NK-92 (cell line): ENCODE results near the gene MAPK11.

Experiments
- DNase-seq: peaks from one replicate; lab custom pipeline; 2025; ENCODE audit not compliant: unreplicated experiment; lab: John Stamatoyannopoulos, UW

The MAPK11 gene

GRCh38 chr22:50262973-50263617 lies 7.1 kb downstream of the MAPK11 start:
- DNase-seq = no peak

GRCh38 chr22:50262460-50262911 lies 7.7 kb downstream of the MAPK11 start:
- DNase-seq = no peak

GRCh38 chr22:50261615-50262459 lies 8.3 kb downstream of the MAPK11 start, which contains the start of gene MAPK12:
Gene MAPK12 (minus strand): TSS chr22:50261683. CDS start chr22:50261509, 174 bp downstream.
- no peak for DNase-seq

GRCh38 chr22:50260801-50261614 lies 9.2 kb downstream of the MAPK11 start:
- no peak for DNase-seq

- no peak for DNase-seq
Measured at GRCh38 chr22:50260434-50260800, 9.8 kb downstream of the MAPK11 start.

GRCh38 chr22:50259302-50259701 lies 10.9 kb downstream of the MAPK11 start:
- DNase-seq = no peak

GRCh38 chr22:50258361-50259292 lies 11.6 kb downstream of the MAPK11 start:
- DNase-seq = no peak

- DNase-seq = no peak
Measured at GRCh38 chr22:50257451-50258360, 12.5 kb downstream of the MAPK11 start.

GRCh38 chr22:50257041-50257440 lies 13.1 kb downstream of the MAPK11 start:
- no peak for DNase-seq

GRCh38 chr22:50256258-50256862 lies 13.8 kb downstream of the MAPK11 start:
- no peak for DNase-seq

- no peak for DNase-seq
Measured at GRCh38 chr22:50255607-50256006, 14.6 kb downstream of the MAPK11 start.

GRCh38 chr22:50255099-50255498 lies 15.1 kb downstream of the MAPK11 start:
- DNase-seq = no peak

GRCh38 chr22:50253941-50254340 lies 16.2 kb downstream of the MAPK11 start:
- no peak for DNase-seq

GRCh38 chr22:50253046-50253915 lies 16.9 kb downstream of the MAPK11 start:
- no peak for DNase-seq

- DNase-seq = no peak
Measured at GRCh38 chr22:50252082-50253045, 17.8 kb downstream of the MAPK11 start.

GRCh38 chr22:50251477-50252081 lies 18.6 kb downstream of the MAPK11 start:
- DNase-seq = no peak
